NCI-H446 treated with DMSO at 0.1 percent for 48 hours (cell line): Measurements from ENCODE around the gene NEURL4.
"Not testable (repeated sequence)": the region's sequence is repeated elsewhere in the genome, so short reads cannot be mapped to it uniquely, and the experiment has no call there.

Experiments
- DNase-seq: peaks from one replicate; lab custom pipeline; 2025; lab: John Stamatoyannopoulos, UW

Gene NEURL4

GRCh38 chr17:7328840-7329373 is at the start of gene NEURL4:
Gene NEURL4 (minus strand): TSS chr17:7329335. CDS start chr17:7329312, 23 bp downstream.
- DNase-seq = no peak

GRCh38 chr17:7374353-7374752 is 45.2 kb upstream of the NEURL4 start:
- DNase-seq = no peak

- DNase-seq = no peak
Measured at GRCh38 chr17:7370853-7371252, 41.7 kb upstream of the NEURL4 start.

- no peak for DNase-seq
Measured at GRCh38 chr17:7369825-7370224, 40.7 kb upstream of the NEURL4 start.

GRCh38 chr17:7368599-7368994 is 39.5 kb upstream of the NEURL4 start:
- not testable (repeated sequence) for DNase-seq

- no peak for DNase-seq
Measured at GRCh38 chr17:7367918-7368598, 38.9 kb upstream of the NEURL4 start.

GRCh38 chr17:7367083-7367482 is 37.9 kb upstream of the NEURL4 start:
- DNase-seq = no peak

GRCh38 chr17:7365963-7366362 is 36.8 kb upstream of the NEURL4 start:
- DNase-seq = not testable (repeated sequence)

- no peak for DNase-seq
Measured at GRCh38 chr17:7363311-7363710, 34.2 kb upstream of the NEURL4 start.

GRCh38 chr17:7361906-7362305 is 32.8 kb upstream of the NEURL4 start:
- DNase-seq = no peak

- no peak for DNase-seq
Measured at GRCh38 chr17:7357381-7357780, 28.2 kb upstream of the NEURL4 start.

GRCh38 chr17:7356756-7357155 is 27.6 kb upstream of the NEURL4 start:
- no peak for DNase-seq

- DNase-seq = peak; percentile 27
Measured at GRCh38 chr17:7356072-7356549, 27.0 kb upstream of the NEURL4 start.

- no peak for DNase-seq
Measured at GRCh38 chr17:7355573-7355972, 26.4 kb upstream of the NEURL4 start.

GRCh38 chr17:7355053-7355452 is 25.9 kb upstream of the NEURL4 start, which contains the start of gene TMEM95:
Gene TMEM95 (plus strand): TSS chr17:7355156. CDS start chr17:7355205, 49 bp downstream.
- no peak for DNase-seq

- no peak for DNase-seq
Measured at GRCh38 chr17:7354262-7354843, 25.2 kb upstream of the NEURL4 start.

GRCh38 chr17:7352910-7353635 is 23.9 kb upstream of the NEURL4 start:
- DNase-seq = no peak

GRCh38 chr17:7352503-7352889 is 23.4 kb upstream of the NEURL4 start:
- no peak for DNase-seq

- DNase-seq = no peak
Measured at GRCh38 chr17:7351665-7352502, 22.7 kb upstream of the NEURL4 start, which contains the start of gene KCTD11. Gene KCTD11 (plus strand): TSS chr17:7352162.

- DNase-seq = no peak
Measured at GRCh38 chr17:7348478-7349242, 19.5 kb upstream of the NEURL4 start.
